GM19372 (cell line): ENCODE results near the gene TFIP11.

Source experiments
- ATAC-seq: cut with Tn5 transposase; IDR thresholded peaks from one replicate; pipeline ENCODE4 v1.9.1; 2021; ENCODE audit warnings: mild to moderate bottlenecking, low read depth, moderate library complexity; ENCODE audit not compliant: unreplicated experiment

Gene TFIP11

DNA sequence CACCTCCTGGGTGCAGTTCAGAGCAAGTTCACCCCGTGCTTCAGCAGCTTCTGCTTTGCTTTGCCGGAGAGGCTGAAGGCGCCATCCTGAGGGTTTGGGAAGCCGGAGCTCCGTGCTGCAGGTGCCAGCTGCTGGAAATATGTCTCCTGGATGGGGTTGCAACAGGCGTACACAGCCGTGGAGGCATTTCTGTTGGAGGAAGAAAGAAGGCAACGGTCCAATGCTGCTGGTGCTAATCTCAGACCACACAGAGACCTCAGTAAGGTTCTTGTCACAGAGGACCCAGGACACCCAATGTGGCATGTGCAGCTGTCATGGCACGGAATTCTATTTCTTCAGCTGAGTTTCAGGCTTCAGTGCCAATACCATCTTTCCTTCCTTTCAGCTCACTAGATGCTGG, 59.1 kb downstream of the TFIP11 start:
- no peak for ATAC-seq

DNA sequence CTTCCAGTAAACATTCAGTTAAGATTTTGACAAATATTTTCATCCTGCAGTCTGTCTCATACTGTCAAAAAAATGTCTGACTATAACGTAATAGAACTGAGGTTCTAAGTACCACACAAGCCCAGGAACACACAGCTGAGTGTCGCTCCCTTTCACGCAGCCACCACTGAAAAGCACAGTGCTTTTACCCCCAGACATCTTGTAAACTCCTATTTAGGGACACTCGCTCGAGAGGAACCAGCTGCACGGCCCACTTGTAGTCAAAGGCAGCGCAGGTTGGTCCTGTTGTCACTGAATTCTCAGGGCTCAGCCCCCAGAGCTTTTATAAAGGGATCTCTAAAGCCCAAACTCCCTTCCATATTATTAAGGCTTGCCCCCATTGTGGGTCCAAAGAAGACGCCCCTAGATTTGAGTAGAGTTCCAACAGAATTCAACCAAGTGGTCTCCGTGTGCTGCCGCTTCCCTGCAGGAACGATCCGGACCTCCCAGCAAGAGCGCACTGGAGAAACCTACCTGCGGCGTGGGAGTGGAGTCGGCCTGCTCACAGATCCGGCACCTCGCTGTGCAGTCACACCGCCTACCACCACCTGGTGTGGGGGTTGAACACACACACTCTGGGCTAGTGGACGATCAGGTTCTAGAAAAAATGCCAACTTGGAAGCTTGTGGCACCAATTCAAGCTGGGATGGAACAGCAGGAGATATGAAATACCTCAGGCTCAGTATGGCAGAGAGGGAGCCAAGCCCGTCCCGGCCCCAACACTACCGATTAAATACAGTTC, 59.8 kb downstream of the TFIP11 start:
- no peak for ATAC-seq

DNA sequence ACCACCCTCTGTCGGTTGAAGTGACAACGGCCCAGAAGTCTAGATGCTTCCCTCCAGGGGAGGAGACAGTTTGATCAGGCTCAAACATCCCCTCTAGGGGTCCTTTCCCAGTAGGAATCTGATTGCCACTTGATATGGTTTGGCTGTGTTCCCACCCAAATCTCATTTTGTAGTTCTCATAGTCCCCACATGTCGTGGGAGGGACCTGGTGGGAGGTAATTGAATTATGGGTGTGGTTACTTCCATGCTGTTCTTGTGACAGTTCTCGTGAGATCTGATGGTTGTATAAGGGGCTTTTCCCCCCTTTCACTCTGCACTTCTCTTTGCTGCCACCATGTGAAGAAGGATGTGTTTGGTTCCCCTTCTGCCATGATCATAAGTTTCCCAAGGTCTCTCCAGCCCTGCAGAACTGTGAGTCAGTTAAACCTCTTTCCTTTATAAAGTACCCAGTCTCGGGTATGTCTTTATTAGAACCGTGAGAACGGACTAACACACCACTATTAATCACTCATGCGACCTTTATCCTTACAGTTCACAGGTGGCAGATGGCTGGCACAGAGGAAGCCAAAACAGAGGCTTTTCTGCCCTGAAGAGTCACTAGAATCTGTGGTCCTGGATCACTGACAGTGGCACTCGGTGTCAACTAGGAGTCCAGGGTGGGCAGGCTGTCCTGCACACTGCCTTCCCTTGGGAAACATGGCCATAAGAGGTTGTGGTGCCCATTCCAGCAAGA, 61.7 kb downstream of the TFIP11 start:
- no peak for ATAC-seq

DNA sequence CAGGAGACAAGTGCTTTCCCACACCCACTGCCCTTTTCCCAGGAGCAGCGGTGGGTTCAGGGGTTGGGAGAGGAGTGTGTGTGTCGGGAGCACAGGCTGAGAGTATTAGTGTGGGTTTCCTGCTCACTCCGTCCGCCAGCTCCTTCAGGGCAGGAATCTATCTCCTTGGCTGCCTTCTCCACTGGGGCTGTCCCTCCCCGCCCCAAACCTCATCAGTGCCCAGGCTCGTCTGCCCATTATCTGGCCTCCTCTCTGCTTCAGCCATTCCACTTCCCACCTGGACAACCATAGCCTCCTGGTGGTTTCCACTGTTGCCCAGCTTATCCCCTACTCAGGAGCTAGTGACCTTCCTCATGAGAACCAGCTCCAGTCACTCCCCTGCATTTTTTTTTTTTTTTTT, 63.3 kb downstream of the TFIP11 start:
- no peak for ATAC-seq

GRCh38 chr22:26448334-26448733, 63.9 kb downstream of the TFIP11 start:
- no peak for ATAC-seq

DNA sequence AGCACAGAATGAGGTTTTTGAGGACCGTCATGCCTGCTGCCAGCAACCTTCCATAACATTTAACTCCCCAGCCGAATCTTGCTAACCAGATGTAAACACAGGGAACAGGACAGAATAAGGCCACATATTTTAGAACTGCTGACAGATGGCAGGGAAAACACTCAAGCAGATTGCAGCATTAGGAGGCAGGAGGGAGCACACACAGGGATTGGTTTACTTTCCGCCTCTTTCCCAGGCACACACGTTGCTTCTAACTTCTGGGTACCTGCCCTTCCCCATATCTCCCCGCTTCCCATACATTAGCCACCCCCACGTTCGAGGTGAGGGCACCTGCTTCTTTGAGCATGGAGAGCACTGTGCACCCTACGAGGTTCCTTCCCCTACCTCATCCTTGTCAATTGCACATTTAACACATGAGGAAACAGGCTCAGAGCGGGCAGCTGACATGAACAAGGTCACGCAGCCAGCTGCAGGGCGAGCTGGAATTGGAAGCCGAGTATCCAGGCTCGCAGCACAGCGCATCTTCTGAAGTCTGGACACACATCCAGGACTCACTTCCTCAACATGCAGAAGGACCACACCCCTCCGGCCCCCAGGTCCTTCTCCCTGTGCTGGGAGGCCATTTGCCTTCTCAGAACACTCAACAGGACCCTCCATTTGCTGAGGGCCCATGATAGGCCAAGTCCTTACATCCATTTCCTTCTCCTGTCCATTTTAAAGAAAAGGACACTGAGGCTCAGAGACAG, 64.5 kb downstream of the TFIP11 start:
- no peak for ATAC-seq

DNA sequence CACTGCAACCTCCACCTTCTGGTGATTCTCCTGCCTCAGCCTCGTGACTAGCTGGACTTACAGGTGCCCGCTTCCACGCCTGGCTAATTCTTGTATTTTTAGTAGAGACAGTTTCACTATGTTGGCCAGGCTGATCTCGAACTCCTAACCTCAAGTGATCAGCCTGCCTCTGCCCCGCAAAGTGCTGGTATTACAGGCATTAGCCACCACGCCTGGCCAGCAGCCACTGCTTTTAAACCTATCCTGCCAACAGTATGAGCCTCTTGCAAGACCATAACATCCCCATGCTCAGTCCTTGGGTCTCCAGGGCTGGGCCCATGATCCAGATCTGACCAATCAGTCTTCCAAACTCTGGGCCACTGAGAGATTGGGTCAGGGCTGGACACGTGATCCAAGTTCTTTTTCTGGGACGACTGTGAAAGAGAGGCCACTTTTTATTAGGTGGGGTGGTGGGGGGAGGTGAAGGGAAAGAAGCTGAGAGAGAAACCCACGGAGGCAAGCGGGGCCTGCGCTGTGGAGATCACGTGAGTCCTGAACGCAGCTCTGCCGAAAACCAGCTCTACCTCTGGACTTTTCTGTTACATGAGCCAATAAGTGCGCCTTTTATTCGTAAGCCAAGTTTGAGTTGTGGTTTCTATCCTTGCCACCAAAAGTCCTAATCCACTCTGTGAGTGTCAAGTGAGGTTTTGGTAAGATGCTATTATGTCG, 65.3 kb downstream of the TFIP11 start:
- ATAC-seq: no peak

DNA sequence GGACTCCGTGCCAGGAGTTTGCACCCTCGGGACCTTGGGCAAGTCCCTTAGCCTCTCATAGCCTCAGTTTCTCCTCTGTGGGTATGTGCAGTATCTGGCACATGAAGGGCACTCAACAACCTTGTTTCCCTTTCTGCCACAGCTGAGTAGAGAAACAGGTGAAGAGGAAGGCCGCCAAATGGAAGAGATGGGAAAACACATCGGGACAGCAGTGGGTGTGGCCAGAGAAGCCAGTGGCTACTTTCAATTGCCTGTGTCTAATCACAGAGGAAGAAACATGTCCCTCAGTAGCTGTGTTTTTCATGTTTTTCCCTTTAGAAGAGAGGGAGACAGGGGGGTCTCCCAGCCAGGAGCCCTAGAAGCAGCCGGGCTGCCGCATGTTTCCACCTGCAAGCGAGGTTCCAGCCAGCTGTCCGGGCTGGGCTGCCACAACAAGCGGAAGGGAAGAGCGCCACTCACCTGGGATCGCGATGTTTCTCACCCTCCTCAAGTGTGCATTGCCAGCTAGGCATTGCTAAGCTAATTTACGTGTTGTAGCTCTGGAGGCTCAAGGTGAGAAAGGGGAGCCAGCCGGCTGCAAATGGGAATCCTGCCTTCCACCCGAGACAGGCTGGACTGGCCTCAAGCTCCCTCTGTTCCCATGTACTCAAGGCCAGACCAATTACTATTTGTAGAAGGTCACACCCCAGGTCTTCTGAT, 66.5 kb downstream of the TFIP11 start:
- no peak for ATAC-seq

GRCh38 chr22:26444777-26445176, 67.5 kb downstream of the TFIP11 start:
- no peak for ATAC-seq

- ATAC-seq: no peak
These were observed 68.2 kb downstream of the TFIP11 start for GRCh38 chr22:26443901-26444690.

DNA sequence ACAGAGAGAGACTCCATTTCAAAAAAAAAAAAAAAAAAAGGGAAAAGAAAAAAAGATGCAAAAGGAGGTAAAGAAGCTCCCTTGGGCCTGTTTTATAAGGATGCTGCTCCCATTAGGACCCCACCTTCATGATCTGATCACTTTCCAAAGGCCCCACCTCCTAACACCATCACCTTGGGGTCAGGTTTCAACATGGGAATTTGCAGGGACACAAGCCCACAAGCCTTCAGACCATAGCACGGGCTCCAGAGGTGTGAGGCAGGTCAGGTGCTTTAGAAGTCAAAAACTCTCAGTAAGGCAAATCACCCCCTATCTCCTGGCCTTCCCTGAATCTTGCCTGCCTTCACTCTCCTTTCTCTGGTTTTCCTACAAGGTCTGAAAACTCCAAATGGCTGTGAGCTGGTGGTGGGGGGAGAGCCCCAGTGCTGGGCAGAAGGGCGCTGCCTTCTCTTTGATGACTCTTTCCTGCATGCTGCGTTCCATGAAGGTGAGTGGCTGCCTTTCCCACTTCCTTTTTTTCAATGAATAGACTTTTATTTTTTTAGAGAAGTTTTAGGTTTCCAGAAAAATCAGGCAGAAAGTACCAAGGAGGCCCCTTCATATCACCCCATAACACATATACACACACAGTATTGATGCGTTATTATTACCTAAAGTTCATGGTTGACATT, 70.1 kb downstream of the TFIP11 start:
- ATAC-seq: no peak
